Measurements from ENCODE around the gene SEMA6A.

GRCh38 chr5:116507941-116508655 is 66.5 kb downstream of the SEMA6A start:
- TF ChIP-seq POLR2AphosphoS5 (IDR thresholded peaks at IDR 0.05) (no peak), CTCF (IDR thresholded peaks at IDR 0.05) (no peak)

Measured in breast epithelium (tissue), 3 donors.